OCI-LY1 (cell line): ENCODE results near the gene ZNF598.

ENCODE experiments used
- CTCF ChIP-seq: fragments of 200-600 bp; sonication (generic), shearing (Covaris generic); IDR thresholded peaks from 2 replicates; pipeline ENCODE4 v1.5.1; 2017; ENCODE audit warnings: mild to moderate bottlenecking, antibody characterized with exemption, low read length, moderate library complexity, mixed read lengths
- EZH2 ChIP-seq: fragments of 200-600 bp; sonication (generic), shearing (Covaris generic); IDR thresholded peaks from 2 replicates; pipeline ENCODE4 v1.8.0; 2017; ENCODE audit warnings: borderline replicate concordance, mixed run types, mild to moderate bottlenecking, antibody characterized with exemption, low read length, moderate library complexity, mixed read lengths

- TF ChIP-seq CTCF: no peak
- TF ChIP-seq EZH2: no peak
These were observed 48.7 kb downstream of the ZNF598 start for GRCh38 chr16:1960665-1961630.
